Kidney epithelial cell (primary cell): Measurements from ENCODE around the gene ZNF521. TPM values are rescaled to one million over a fixed set of nuclear protein-coding genes. Genes with fewer than 3 reads are reported as not detected.

Experiments used
- DNase-seq: peaks from one replicate; pipeline ENCODE4 v3.0.0-alpha.2; 2010; ENCODE audit warnings: low read depth
- H3K27me3 ChIP-seq: 2 replicates; pipeline ENCODE4 v1.6.0; 2011; ENCODE audit warnings: low read length; ENCODE audit not compliant: control insufficient read depth, insufficient read depth
- H3K36me3 ChIP-seq: 2 replicates; pipeline ENCODE4 v1.5.1; 2011; ENCODE audit warnings: low read length; ENCODE audit not compliant: control insufficient read depth, insufficient read depth
- H3K4me3 ChIP-seq: 2 replicates; pipeline ENCODE4 v1.5.1; 2011; ENCODE audit warnings: low read depth, mild to moderate bottlenecking, control low read depth, low read length
- CTCF ChIP-seq: IDR thresholded peaks from 2 replicates; pipeline ENCODE4 v1.5.1; 2011; ENCODE audit warnings: mild to moderate bottlenecking, moderate library complexity, low read length, control low read depth, inconsistent platforms; ENCODE audit not compliant: insufficient read depth, poor library complexity, severe bottlenecking
- total RNA-seq: library from RNA; depleted of rRNA; stranded (reverse); fragments of >200 nt; gene quantifications from 2 replicates; pipeline ENCODE4 v1.2.3, GENCODE V29; 2015

Gene ZNF521
- total RNA-seq, 1 donor from 2014 or later, result 6.0 TPM

GRCh38 chr18:25230658-25231326, 121.2 kb downstream of the ZNF521 start:
- H3K4me3 ChIP-seq, result no peak overlapping the region
- no peaks in the 10 kb centered on the region for H3K36me3 ChIP-seq
- no peaks in the 10 kb centered on the region for H3K27me3 ChIP-seq
- TF ChIP-seq CTCF, result no peak
- DNase-seq, result no peak

DNA sequence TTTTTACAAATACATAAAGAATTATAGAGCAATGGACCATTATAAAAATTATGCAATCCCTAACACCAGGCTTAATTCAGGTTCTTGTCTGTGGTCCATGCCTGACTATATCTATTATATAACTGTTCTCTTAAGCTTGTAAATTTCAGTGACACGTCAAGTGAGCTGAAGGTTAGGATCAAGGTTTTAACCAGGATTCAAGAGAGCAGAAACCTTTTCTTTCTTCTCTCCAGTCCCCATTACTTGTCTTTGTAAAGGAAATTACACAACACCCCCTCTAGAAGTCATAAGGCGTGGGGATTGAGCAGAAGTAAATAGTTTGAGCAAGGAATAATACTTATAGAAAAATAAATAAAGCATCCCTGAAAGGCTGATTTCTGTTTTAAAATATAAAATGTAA, 122.0 kb downstream of the ZNF521 start:
- H3K4me3 ChIP-seq, result no peak overlapping the region
- H3K36me3 ChIP-seq, result no peaks in the 10 kb centered on the region
- no peak for TF ChIP-seq CTCF
- no peak for DNase-seq
- H3K27me3 ChIP-seq, result no peaks in the 10 kb centered on the region

DNA sequence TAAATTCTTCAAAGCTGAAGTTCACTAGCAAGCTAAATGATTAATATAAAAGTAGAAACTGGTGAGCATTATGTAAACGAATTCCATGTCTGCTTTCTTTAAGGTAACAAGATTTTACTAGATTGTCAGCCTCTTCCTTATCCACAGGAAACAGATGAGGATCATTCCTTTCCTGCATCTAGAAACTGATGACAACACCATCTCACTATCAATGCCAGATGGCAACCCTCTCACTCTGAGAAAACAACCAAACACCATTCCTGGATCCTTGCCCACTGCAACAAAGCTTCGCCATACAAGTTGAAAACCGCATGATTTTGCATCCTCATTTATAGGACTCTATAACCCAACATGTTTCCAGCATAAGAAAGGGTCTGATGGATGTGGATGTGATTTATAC, 122.9 kb downstream of the ZNF521 start:
- Histone ChIP-seq H3K36me3 (no peaks in the 10 kb centered on the region), H3K4me3 (no peak overlapping the region), H3K27me3 (no peaks in the 10 kb centered on the region)
- no peak for TF ChIP-seq CTCF
- no peak for DNase-seq

- DNase-seq, result no peak
- Histone ChIP-seq H3K4me3 (no peak overlapping the region), H3K36me3 (no peaks in the 10 kb centered on the region), H3K27me3 (no peaks in the 10 kb centered on the region)
- TF ChIP-seq CTCF, result no peak
Measured at GRCh38 chr18:25228410-25228809, 123.6 kb downstream of the ZNF521 start.

GRCh38 chr18:25225151-25225550, 126.8 kb downstream of the ZNF521 start:
- Histone ChIP-seq H3K27me3 (no peaks in the 10 kb centered on the region), H3K36me3 (no peaks in the 10 kb centered on the region), H3K4me3 (no peak overlapping the region)
- no peak for DNase-seq
- TF ChIP-seq CTCF, result no peak
